Measurements from ENCODE around the gene PAQR5.

The PAQR5 gene

DNA sequence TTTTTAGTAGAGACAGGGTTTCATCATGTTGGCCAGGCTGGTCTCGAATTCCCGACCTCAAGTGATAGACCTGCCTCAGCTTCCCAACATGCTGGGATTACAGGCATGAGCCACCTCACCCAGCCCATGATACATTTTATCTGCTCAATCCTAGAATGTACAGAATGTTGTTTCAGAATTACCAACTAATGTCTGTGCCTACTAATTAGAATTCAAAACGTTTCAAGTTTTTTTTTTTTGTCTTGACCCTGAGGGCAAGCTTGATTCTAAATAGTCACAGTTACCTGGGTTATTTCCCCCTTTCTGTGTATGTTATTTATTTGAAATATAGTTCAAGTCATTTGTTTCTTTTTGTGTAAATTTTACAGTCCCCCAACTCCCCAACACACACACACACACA, 110.1 kb downstream of the PAQR5 start:
- 100% methylated on average over 3 of the region's 3 CpGs for WGBS
- no peak for DNase-seq
- no peak overlapping the region for H3K4me2 ChIP-seq (ENCODE audit: low read length, poor library complexity, severe bottlenecking)

DNA sequence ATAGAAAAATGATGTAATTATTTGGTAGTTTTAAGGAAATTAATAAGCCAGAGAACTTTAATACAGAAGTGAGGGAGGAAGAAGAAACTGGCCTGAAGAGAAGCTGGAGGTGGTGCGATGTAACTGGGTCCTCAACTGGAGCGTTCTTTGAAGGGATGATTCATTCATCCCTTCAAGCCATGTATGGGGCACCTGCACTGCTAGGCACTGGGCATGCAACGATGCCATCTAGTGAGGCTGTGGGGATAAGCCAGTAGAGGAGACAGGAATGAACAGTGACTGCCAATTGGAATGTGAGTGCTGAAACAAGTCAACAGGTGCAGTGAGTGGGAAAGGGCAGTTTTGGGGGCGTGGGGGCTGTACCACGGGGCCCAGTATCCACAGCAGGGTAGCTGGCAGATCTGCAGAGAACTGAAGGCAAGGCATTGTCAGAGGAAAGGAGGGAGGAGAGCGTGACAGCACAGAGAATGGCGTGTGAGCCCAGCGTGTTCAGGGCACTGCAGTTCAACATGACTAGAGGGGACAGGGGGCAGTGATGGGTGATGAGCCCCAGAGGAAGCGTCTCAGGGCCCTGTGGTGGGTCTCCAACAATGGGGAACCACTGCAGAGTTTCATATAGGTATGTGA, 111.6 kb downstream of the PAQR5 start:
- Histone ChIP-seq H3K4me3 (ENCODE audit: insufficient read depth in 1 of 2, low read depth in 1 of 2, low read length in 2 of 2) (no peak overlapping the region), H2BK15ac (ENCODE audit: low read depth, poor library complexity, severe bottlenecking) (no peak overlapping the region), H3K27me3 (ENCODE audit: control insufficient read depth in 1 of 2, insufficient read depth in 1 of 2, low read length in 2 of 2) (no peaks in the 10 kb centered on the region), H3K4ac (ENCODE audit: low read depth in 1 of 2, low read length in 2 of 2) (no peak overlapping the region), H2BK120ac (ENCODE audit: low read depth, low read length) (no peak overlapping the region), H3K18ac (ENCODE audit: low read depth in 1 of 2, low read length in 2 of 2) (no peak overlapping the region), H3K79me1 (replicated peaks; ENCODE audit: low read length, poor library complexity, severe bottlenecking) (peaks cover 19% of the 10 kb centered on the region), H3K27ac (ENCODE audit: low read length, poor library complexity, severe bottlenecking) (no peak overlapping the region), H3K9me3 (ENCODE audit: control insufficient read depth, low read length) (no peaks in the 10 kb centered on the region), H2BK12ac (ENCODE audit: low read length in 2 of 2) (no peak overlapping the region), H4K91ac (ENCODE audit: low read length) (no peak overlapping the region), H3K36me3 (ENCODE audit: control insufficient read depth in 1 of 2, insufficient read depth in 2 of 2, low read depth in 1 of 2, low read length in 2 of 2) (no peaks in the 10 kb centered on the region), H2BK5ac (ENCODE audit: low read depth, low read length, poor library complexity, severe bottlenecking) (no peak overlapping the region), H3K4me1 (ENCODE audit: control insufficient read depth, insufficient read depth, low read depth, low read length) (peaks cover 6% of the 10 kb centered on the region), H3K14ac (ENCODE audit: low read length in 2 of 2) (no peak overlapping the region), H3K23ac (ENCODE audit: low read length in 2 of 2) (no peak overlapping the region), H3K9ac (ENCODE audit: low read length) (no peak overlapping the region), H2AFZ (ENCODE audit: low read depth, low read length) (no peak overlapping the region), H4K8ac (ENCODE audit: low read length) (no peak overlapping the region), H2AK5ac (ENCODE audit: low read length, severe bottlenecking) (no peak overlapping the region), H3K4me2 (ENCODE audit: low read length, poor library complexity, severe bottlenecking) (no peak overlapping the region)
- WGBS = 76% methylated on average over 9 of the region's 9 CpGs
- no peak for DNase-seq

More for the DNA sequence above, 110.1 kb downstream of the PAQR5 start:
- Histone ChIP-seq H3K9ac (ENCODE audit: low read length) (no peak overlapping the region), H2BK12ac (ENCODE audit: low read length in 2 of 2) (no peak overlapping the region), H3K4me3 (ENCODE audit: insufficient read depth in 1 of 2, low read depth in 1 of 2, low read length in 2 of 2) (no peak overlapping the region), H2AFZ (ENCODE audit: low read depth, low read length) (no peak overlapping the region), H2BK15ac (ENCODE audit: low read depth, poor library complexity, severe bottlenecking) (no peak overlapping the region), H3K27ac (ENCODE audit: low read length, poor library complexity, severe bottlenecking) (no peak overlapping the region), H3K27me3 (ENCODE audit: control insufficient read depth in 1 of 2, insufficient read depth in 1 of 2, low read length in 2 of 2) (no peaks in the 10 kb centered on the region), H4K8ac (ENCODE audit: low read length) (no peak overlapping the region), H2BK120ac (ENCODE audit: low read depth, low read length) (no peak overlapping the region), H3K14ac (ENCODE audit: low read length in 2 of 2) (no peak overlapping the region), H3K4ac (ENCODE audit: low read depth in 1 of 2, low read length in 2 of 2) (no peak overlapping the region), H3K23ac (ENCODE audit: low read length in 2 of 2) (no peak overlapping the region), H3K36me3 (ENCODE audit: control insufficient read depth in 1 of 2, insufficient read depth in 2 of 2, low read depth in 1 of 2, low read length in 2 of 2) (no peaks in the 10 kb centered on the region), H2AK5ac (ENCODE audit: low read length, severe bottlenecking) (no peak overlapping the region), H3K79me1 (replicated peaks; ENCODE audit: low read length, poor library complexity, severe bottlenecking) (peaks cover 21% of the 10 kb centered on the region), H4K91ac (ENCODE audit: low read length) (no peak overlapping the region), H3K9me3 (ENCODE audit: control insufficient read depth, low read length) (no peaks in the 10 kb centered on the region), H2BK5ac (ENCODE audit: low read depth, low read length, poor library complexity, severe bottlenecking) (no peak overlapping the region), H3K4me1 (ENCODE audit: control insufficient read depth, insufficient read depth, low read depth, low read length) (peaks cover 6% of the 10 kb centered on the region), H3K18ac (ENCODE audit: low read depth in 1 of 2, low read length in 2 of 2) (no peak overlapping the region)

DNA sequence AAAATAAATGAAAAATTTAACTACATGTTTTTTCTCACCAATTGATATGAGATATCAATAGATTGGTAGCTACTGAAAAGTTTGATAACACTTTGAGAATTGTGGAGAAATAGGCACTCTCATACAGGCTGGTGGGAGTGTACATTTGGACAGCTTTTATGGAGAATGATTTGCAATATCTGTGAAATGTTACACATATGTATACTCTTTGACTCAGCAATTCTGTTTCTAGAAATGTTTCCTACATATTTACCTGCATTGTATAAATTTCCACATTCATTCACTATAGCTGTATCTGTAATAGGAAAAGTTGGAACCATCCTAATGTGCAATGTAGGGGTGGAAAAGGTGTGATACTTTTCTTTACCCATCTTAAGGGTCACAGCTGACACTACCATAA, 113.6 kb downstream of the PAQR5 start:
- no peak overlapping the region for H4K8ac ChIP-seq (ENCODE audit: low read length)
- no peak overlapping the region for H3K14ac ChIP-seq (ENCODE audit: low read length in 2 of 2)
- H2AK5ac ChIP-seq (ENCODE audit: low read length, severe bottlenecking) = no peak overlapping the region
- no peak overlapping the region for H3K18ac ChIP-seq (ENCODE audit: low read depth in 1 of 2, low read length in 2 of 2)
- H3K27ac ChIP-seq (ENCODE audit: low read length, poor library complexity, severe bottlenecking) = no peak overlapping the region
- no peaks in the 10 kb centered on the region for H3K36me3 ChIP-seq (ENCODE audit: control insufficient read depth in 1 of 2, insufficient read depth in 2 of 2, low read depth in 1 of 2, low read length in 2 of 2)
- no peak overlapping the region for H2BK120ac ChIP-seq (ENCODE audit: low read depth, low read length)
- H3K9me3 ChIP-seq (ENCODE audit: control insufficient read depth, low read length) = no peaks in the 10 kb centered on the region
- no peak for DNase-seq
- no peak overlapping the region for H3K23ac ChIP-seq (ENCODE audit: low read length in 2 of 2)
- peaks cover 6% of the 10 kb centered on the region for H3K4me1 ChIP-seq (ENCODE audit: control insufficient read depth, insufficient read depth, low read depth, low read length)
- H3K4ac ChIP-seq (ENCODE audit: low read depth in 1 of 2, low read length in 2 of 2) = no peak overlapping the region
- H4K91ac ChIP-seq (ENCODE audit: low read length) = no peak overlapping the region
- peaks cover 15% of the 10 kb centered on the region for H3K79me1 ChIP-seq (replicated peaks; ENCODE audit: low read length, poor library complexity, severe bottlenecking)
- no peak overlapping the region for H2BK5ac ChIP-seq (ENCODE audit: low read depth, low read length, poor library complexity, severe bottlenecking)
- H2AFZ ChIP-seq (ENCODE audit: low read depth, low read length) = no peak overlapping the region
- no peaks in the 10 kb centered on the region for H3K27me3 ChIP-seq (ENCODE audit: control insufficient read depth in 1 of 2, insufficient read depth in 1 of 2, low read length in 2 of 2)
- H3K9ac ChIP-seq (ENCODE audit: low read length) = no peak overlapping the region
- no peak overlapping the region for H2BK12ac ChIP-seq (ENCODE audit: low read length in 2 of 2)
- H3K4me3 ChIP-seq (ENCODE audit: insufficient read depth in 1 of 2, low read depth in 1 of 2, low read length in 2 of 2) = no peak overlapping the region
- no peak overlapping the region for H2BK15ac ChIP-seq (ENCODE audit: low read depth, poor library complexity, severe bottlenecking)
- H3K4me2 ChIP-seq (ENCODE audit: low read length, poor library complexity, severe bottlenecking) = no peak overlapping the region

DNA sequence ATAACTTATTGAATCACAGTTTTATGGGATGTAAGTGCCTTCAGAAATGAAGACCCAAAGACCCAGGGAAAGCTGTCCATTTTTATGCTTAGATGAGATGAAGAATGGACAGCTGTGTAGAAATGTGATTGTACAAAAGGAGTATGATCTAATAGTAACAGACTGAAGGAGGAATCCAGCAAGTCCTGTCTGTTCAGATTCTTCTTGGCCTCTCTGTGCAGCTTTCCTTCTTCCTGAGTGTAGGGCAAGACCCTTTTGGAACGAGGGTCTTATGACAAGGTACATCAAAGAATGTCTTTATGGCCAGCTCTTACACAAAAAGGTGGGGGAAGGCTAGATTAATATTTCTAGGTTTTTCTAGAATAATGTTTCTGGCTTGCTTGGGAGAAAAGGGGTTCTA, 114.0 kb downstream of the PAQR5 start:
- Histone ChIP-seq H3K23ac (ENCODE audit: low read length in 2 of 2) (no peak overlapping the region), H3K18ac (ENCODE audit: low read depth in 1 of 2, low read length in 2 of 2) (no peak overlapping the region), H3K79me1 (replicated peaks; ENCODE audit: low read length, poor library complexity, severe bottlenecking) (peaks cover 15% of the 10 kb centered on the region), H2AK5ac (ENCODE audit: low read length, severe bottlenecking) (no peak overlapping the region), H2BK120ac (ENCODE audit: low read depth, low read length) (no peak overlapping the region), H2BK12ac (ENCODE audit: low read length in 2 of 2) (no peak overlapping the region), H2BK15ac (ENCODE audit: low read depth, poor library complexity, severe bottlenecking) (no peak overlapping the region), H4K8ac (ENCODE audit: low read length) (no peak overlapping the region), H3K9me3 (ENCODE audit: control insufficient read depth, low read length) (no peaks in the 10 kb centered on the region), H3K4me1 (ENCODE audit: control insufficient read depth, insufficient read depth, low read depth, low read length) (peaks cover 6% of the 10 kb centered on the region), H3K9ac (ENCODE audit: low read length) (no peak overlapping the region), H3K36me3 (ENCODE audit: control insufficient read depth in 1 of 2, insufficient read depth in 2 of 2, low read depth in 1 of 2, low read length in 2 of 2) (no peaks in the 10 kb centered on the region), H2BK5ac (ENCODE audit: low read depth, low read length, poor library complexity, severe bottlenecking) (no peak overlapping the region), H2AFZ (ENCODE audit: low read depth, low read length) (no peak overlapping the region), H3K4ac (ENCODE audit: low read depth in 1 of 2, low read length in 2 of 2) (no peak overlapping the region), H3K27me3 (ENCODE audit: control insufficient read depth in 1 of 2, insufficient read depth in 1 of 2, low read length in 2 of 2) (no peaks in the 10 kb centered on the region), H4K91ac (ENCODE audit: low read length) (no peak overlapping the region), H3K4me3 (ENCODE audit: insufficient read depth in 1 of 2, low read depth in 1 of 2, low read length in 2 of 2) (no peak overlapping the region), H3K27ac (ENCODE audit: low read length, poor library complexity, severe bottlenecking) (no peak overlapping the region), H3K4me2 (ENCODE audit: low read length, poor library complexity, severe bottlenecking) (no peak overlapping the region), H3K14ac (ENCODE audit: low read length in 2 of 2) (no peak overlapping the region)
- no peak for DNase-seq
- WGBS = 82% methylated on average over 1 of the region's 1 CpG
